ENCODE results near the gene NOTCH3. TPM values are rescaled to one million over a fixed set of nuclear protein-coding genes. Genes with fewer than 3 reads are reported as not detected.

The NOTCH3 gene
- total RNA-seq, 4 donors from 2014 or later, result 95.6 to 278 (median 122) TPM

DNA sequence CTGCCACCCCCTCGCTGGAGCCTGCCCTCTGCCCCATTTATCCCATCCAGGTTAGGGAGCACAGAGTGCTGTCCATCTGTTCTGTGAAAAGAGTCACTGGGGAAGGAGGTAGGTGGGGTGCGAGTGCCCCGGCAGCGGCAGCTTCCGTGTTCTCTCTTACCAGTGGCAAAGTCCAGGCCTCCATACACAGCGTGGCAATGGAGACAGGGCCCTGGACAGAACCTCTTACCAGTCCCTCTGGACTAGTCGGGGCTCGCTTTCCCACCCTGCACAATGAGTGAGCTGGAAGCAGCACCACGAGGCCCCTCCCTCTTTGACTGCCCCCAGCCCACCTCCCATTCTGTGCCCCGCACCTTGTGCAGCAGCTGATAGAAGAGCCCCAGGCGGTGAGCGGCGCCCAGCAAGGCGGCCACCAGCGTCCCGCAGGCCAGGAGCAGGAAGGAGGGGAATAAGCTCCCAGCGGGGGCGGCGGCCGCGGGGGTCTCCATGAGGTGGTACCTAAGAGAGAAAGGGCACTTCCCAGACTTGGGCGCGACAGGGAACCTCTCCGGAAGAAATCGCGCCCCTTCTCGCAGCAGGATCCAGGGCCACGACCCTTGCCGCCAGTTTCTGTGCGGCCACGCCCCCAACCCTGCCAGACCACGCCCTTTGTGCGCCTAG, 76.1 kb downstream of the NOTCH3 start:
- H3K9me3 ChIP-seq, result no peaks in the 10 kb centered on the region
- intact Hi-C loops (cut with DNase I), result no loop called here
- H3K27me3 ChIP-seq, result no peaks in the 10 kb centered on the region
- TF ChIP-seq, protein P1, sequence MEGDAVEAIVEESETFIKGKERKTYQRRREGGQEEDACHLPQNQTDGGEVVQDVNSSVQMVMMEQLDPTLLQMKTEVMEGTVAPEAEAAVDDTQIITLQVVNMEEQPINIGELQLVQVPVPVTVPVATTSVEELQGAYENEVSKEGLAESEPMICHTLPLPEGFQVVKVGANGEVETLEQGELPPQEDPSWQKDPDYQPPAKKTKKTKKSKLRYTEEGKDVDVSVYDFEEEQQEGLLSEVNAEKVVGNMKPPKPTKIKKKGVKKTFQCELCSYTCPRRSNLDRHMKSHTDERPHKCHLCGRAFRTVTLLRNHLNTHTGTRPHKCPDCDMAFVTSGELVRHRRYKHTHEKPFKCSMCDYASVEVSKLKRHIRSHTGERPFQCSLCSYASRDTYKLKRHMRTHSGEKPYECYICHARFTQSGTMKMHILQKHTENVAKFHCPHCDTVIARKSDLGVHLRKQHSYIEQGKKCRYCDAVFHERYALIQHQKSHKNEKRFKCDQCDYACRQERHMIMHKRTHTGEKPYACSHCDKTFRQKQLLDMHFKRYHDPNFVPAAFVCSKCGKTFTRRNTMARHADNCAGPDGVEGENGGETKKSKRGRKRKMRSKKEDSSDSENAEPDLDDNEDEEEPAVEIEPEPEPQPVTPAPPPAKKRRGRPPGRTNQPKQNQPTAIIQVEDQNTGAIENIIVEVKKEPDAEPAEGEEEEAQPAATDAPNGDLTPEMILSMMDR (IDR thresholded peaks at IDR 0.05), result no peak
- TF ChIP-seq POLR2A (IDR thresholded peaks at IDR 0.05), result no peak
- H3K4me3 ChIP-seq, result peak overlapping the region; percentile 51 to 86 (median 80)
- H3K4me1 ChIP-seq, result peaks cover 16 to 49% (median 19%) of the 10 kb centered on the region in 3 donors
- H3K27ac ChIP-seq, result peak overlapping the region; percentile 88 to 96 (median 96)
- 1 to 8% methylated on average over 13 to 21 of the region's 33 CpGs for WGBS, 2 donors
- no peak for DNase-seq
- peaks cover 11 to 38% (median 13%) of the 10 kb centered on the region in 3 donors for H3K36me3 ChIP-seq

DNA sequence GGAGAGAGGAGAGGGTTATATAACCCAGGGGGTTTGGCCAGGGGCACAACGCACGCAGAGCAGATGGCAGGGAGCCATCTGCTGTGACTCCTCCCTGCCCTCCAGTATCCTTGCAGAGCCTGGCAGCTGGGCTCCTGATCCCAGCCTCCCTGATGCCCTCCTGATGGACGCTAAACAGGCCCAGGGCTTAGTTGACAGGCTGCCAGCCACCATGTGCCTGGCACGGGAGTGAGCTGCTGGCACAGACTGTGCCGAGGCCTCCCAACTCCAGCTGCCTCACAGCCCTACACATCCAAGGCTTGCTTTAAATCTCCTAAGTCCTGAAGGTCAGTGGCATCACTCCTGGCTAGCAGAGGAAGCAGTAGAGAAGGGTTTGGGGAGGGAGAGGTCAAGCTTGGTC, 76.9 kb downstream of the NOTCH3 start:
- H3K4me3 ChIP-seq, result peak overlapping the region in 2 of 4 donors; percentile 79 to 86
- intact Hi-C loops (cut with DNase I), result no loop called here
- peaks cover 19 to 46% (median 21%) of the 10 kb centered on the region in 3 donors for H3K36me3 ChIP-seq
- peak overlapping the region; percentile 88 to 96 (median 96) for H3K27ac ChIP-seq
- no peak for DNase-seq
- 0 to 21% methylated on average over 2 to 4 of the region's 5 CpGs for WGBS, 2 donors
- H3K27me3 ChIP-seq, result no peaks in the 10 kb centered on the region
- H3K4me1 ChIP-seq, result peaks cover 12 to 41% (median 16%) of the 10 kb centered on the region in 3 donors
- no peaks in the 10 kb centered on the region for H3K9me3 ChIP-seq
- TF ChIP-seq POLR2A (IDR thresholded peaks at IDR 0.05), result no peak
- TF ChIP-seq, protein P1 (IDR thresholded peaks at IDR 0.05), result no peak

DNA sequence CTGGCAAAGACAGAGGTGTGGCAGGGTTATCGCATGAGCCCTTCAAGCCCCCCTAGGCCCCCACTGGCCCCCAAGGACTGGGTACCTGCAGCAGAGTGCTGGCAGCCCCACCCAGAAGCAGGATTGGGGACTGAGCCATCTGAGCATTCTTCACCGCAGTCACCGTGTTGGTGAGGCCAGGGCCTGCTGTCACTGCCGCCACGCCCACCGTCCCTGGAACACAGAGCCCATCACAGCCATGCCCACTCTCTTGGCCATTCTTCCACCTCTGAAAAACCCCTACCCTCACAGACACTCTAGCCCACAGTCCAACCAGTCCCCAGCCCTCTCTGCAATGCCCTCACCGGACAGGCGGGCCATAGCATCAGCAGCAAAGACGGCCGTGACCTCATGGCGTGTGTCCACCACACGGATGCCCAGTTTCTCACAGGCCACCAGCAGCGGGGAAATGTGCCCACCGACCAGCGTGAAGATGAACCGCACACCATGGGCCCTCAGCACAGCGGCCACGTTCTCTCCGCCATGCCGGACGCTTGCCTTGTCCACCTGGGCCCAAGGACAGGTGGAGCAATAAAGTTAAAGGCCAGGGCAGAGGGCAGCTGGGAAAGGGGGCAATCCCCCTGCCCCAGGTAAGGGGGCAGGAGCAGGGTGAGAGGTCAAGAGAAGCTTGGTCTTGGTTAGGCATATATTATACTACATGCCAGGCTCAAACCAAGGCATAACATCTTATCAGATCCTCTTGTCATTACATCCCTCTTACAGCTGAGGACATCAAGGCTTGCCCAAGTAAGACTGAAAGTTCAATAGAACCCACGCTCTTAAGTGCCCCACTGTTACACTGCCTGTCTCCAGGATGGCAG, 77.5 kb downstream of the NOTCH3 start:
- intact Hi-C loops (cut with DNase I), result no loop called here
- 88 to 95% methylated on average over 3 to 13 of the region's 22 CpGs for WGBS, 2 donors
- H3K27me3 ChIP-seq, result no peaks in the 10 kb centered on the region
- H3K9me3 ChIP-seq, result no peaks in the 10 kb centered on the region
- no peak overlapping the region for H3K4me3 ChIP-seq
- no peak for DNase-seq
- TF ChIP-seq POLR2A (IDR thresholded peaks at IDR 0.05), result no peak
- TF ChIP-seq, protein P1 (IDR thresholded peaks at IDR 0.05), result no peak
- peak overlapping the region; percentile 88 to 96 (median 96) for H3K27ac ChIP-seq
- peaks cover 12 to 39% (median 16%) of the 10 kb centered on the region in 3 donors for H3K4me1 ChIP-seq
- peaks cover 23 to 52% (median 24%) of the 10 kb centered on the region in 3 donors for H3K36me3 ChIP-seq

DNA sequence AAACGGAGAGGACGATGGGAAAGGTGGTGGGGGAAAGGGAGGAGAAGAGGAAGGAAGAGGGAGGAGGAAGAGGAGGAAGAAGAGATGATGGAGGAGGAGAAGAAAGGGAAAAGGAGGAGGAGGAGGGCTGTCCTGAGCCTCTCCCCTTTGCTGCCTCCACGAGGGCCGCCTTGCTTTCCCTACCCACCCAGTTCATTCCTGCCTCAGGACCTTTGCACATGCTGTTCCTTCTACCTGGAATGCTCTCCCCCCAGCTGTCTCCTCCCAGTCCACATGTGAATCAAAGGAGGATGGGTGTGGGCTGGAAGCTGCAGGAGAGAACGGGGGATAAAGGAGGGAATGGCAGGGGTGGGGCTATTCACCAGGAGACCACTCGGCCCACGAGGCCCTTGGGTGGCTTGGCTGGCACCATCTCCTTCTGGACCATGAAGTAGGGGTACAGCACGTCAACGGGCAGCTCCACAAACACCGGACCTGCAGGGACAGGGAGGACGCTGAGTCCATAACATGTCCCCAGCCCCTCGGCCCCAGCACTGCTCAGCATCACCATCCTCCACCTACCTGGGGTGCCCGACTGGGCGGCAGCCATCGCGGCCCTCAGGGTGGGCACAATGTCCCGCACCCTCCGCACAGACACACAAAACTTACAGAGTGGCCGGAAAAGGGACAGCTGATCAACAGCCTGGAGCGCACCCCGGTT, 78.3 kb downstream of the NOTCH3 start:
- 94 to 96% methylated on average over 7 to 9 of the region's 21 CpGs for WGBS, 2 donors
- intact Hi-C loops (cut with DNase I), result no loop called here
- H3K4me1 ChIP-seq, result peaks cover 12 to 38% (median 16%) of the 10 kb centered on the region in 3 donors
- H3K27ac ChIP-seq, result no peak overlapping the region
- H3K9me3 ChIP-seq, result no peaks in the 10 kb centered on the region
- no peak for DNase-seq
- no peak for TF ChIP-seq POLR2A (IDR thresholded peaks at IDR 0.05)
- TF ChIP-seq, protein P1 (IDR thresholded peaks at IDR 0.05), result no peak
- H3K4me3 ChIP-seq, result no peak overlapping the region
- H3K36me3 ChIP-seq, result peaks cover 24 to 60% (median 28%) of the 10 kb centered on the region in 3 donors
- H3K27me3 ChIP-seq, result no peaks in the 10 kb centered on the region
